ENCODE results near the gene MGST2. TPM values are rescaled to one million over a fixed set of nuclear protein-coding genes. Genes with fewer than 3 reads are reported as not detected.

MGST2 gene
- total RNA-seq (82.4 and 88.5 TPM in 2 replicates), polyA plus RNA-seq (97.9 and 108 TPM in 2 replicates)

DNA sequence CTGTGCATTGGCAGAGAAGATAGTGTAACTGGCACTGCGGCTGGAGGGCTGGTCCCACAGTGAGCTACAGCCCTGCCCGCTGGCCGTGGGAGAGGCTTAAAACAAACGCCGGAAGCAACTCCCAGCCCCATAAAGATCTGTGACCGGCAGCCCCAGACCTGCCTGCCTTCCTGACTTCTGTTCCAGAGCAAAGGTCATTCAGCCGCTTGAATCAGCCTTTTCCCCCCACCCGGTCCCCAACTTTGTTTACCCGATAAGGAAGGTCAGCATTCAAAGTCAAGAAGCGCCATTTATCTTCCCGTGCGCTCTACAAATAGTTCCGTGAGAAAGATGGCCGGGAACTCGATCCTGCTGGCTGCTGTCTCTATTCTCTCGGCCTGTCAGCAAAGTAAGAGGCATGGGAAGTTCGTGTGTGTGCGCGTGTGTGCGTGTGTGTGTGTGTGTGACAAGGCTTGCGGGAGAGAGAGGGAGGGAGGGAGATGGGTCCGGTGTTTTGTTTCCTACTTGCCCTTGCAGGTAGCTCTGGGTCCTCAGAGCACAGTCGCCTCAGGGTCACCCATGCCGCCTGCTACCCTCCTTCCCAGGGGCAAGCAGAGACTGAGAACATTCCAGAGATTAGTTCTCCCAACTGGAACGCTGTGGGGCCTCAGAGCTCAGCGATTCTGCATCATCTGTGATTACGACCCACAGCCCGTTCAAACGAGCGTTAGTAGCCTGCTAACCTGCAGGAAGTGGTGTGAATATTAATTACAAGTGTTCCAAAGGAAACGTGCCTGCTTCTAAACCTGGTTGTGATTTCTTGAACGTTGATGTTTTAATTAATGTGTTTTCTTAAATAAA is at the start of gene MGST2:
Gene MGST2, plus strand, starts transcription at position 130 of the 840 bp plus-strand sequence. Its CDS starts 201 bp downstream, at position 331.
- WGBS (ENCODE audit: low lambda C conversion rate, missing lambda C conversion rate) = 2% methylated on average over 32 of the region's 32 CpGs
- H3K4me2 ChIP-seq = peak within 1 kb of the TSS; percentile 74
- H3K36me3 ChIP-seq (replicated peaks; ENCODE audit: insufficient read depth, low read depth) = no peaks in the 10 kb centered on the region
- H3K79me2 ChIP-seq = peaks cover 38% of the 10 kb centered on the region
- H3K27me3 ChIP-seq = no peaks in the 10 kb centered on the region
- DNase-seq (ENCODE audit: low spot score) = peak; percentile 87
- H3K9me3 ChIP-seq (ENCODE audit: low read depth) = no peaks in the 10 kb centered on the region
- H3K4me1 ChIP-seq (ENCODE audit: insufficient read depth) = peaks cover 61% of the 10 kb centered on the region
- H2AFZ ChIP-seq = peak within 1 kb of the TSS; percentile 68
- H4K20me1 ChIP-seq (ENCODE audit: insufficient read depth, poor library complexity, severe bottlenecking) = no peaks in the 10 kb centered on the region
- TF ChIP-seq, protein P1, sequence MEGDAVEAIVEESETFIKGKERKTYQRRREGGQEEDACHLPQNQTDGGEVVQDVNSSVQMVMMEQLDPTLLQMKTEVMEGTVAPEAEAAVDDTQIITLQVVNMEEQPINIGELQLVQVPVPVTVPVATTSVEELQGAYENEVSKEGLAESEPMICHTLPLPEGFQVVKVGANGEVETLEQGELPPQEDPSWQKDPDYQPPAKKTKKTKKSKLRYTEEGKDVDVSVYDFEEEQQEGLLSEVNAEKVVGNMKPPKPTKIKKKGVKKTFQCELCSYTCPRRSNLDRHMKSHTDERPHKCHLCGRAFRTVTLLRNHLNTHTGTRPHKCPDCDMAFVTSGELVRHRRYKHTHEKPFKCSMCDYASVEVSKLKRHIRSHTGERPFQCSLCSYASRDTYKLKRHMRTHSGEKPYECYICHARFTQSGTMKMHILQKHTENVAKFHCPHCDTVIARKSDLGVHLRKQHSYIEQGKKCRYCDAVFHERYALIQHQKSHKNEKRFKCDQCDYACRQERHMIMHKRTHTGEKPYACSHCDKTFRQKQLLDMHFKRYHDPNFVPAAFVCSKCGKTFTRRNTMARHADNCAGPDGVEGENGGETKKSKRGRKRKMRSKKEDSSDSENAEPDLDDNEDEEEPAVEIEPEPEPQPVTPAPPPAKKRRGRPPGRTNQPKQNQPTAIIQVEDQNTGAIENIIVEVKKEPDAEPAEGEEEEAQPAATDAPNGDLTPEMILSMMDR (IDR thresholded peaks at IDR 0.05; ENCODE audit: poor library complexity) = no peak
- TF ChIP-seq EZH2phosphoT487 (IDR thresholded peaks at IDR 0.05; ENCODE audit: low read depth, severe bottlenecking, unreplicated experiment) = no peak
- TF ChIP-seq EZH2 (IDR thresholded peaks at IDR 0.05; ENCODE audit: borderline replicate concordance) = no peak
- peak within 1 kb of the TSS; percentile 38 for H3K4me3 ChIP-seq
- H3K27ac ChIP-seq = peak within 1 kb of the TSS; percentile 95
- no peaks in the 10 kb centered on the region for H3K9me2 ChIP-seq (replicated peaks; ENCODE audit: insufficient read depth)

DNA sequence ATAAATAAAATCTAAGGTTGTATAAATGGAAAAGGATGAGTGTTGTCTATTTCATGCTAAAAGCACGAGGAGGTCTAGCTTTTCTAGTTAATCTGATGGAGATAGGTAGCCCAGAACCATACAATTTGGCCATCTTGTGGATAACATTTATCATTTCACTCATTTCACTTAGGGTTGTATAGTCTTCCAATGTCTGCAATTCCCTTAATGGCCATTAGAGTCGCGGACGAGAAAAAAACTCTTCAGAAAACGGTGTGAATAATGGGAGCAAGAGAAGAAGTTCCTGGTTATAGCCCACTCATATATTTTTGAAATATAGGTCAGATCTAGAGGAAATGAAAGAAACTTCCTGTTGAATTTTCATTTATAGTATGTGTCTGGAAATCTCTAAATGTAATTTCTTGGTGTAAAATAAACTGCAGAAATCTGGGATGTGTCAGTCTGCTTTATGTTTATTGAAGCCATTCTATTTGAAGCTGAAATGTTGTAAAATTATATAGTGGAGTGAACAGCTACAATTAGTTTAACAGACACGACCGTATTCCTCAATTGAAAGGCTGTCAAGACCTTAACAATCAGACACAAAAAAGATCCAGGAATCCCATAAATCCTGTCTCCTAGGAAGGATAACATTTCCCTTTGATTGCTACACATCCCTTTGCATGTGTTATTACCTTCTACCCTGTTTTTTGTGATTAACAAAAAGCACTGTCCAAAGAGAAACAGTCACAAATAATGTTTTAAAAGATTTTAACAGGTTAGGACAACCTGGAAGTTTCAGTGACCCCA is 47.7 kb upstream of the MGST2 start:
- 37% methylated on average over 7 of the region's 7 CpGs for WGBS (ENCODE audit: low lambda C conversion rate, missing lambda C conversion rate)
- H3K4me3 ChIP-seq = no peak overlapping the region
- no peak overlapping the region for H2AFZ ChIP-seq

DNA sequence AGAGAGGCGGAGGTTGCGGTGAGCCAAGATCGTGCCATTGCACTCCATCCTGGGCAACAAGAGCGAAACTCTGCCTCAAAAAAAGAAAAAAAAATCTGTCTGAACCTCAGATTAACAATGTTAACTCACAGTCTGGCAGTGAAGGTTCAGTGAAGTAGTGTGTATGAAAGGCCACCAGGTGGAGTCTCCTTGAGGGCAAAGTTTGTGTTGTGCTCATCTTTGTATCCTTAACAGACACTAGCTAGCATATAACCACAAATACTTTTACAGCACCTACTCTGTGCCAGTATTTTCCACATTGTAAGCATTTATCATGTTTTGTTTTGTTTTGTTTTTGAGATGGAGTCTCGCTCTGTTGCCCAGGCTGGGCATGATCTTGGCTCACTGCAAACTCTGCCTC is 46.0 kb upstream of the MGST2 start:
- Histone ChIP-seq H3K27ac (no peak overlapping the region), H3K27me3 (no peaks in the 10 kb centered on the region), H3K36me3 (replicated peaks; ENCODE audit: insufficient read depth, low read depth) (no peaks in the 10 kb centered on the region), H3K9me2 (replicated peaks; ENCODE audit: insufficient read depth) (no peaks in the 10 kb centered on the region), H3K9me3 (ENCODE audit: low read depth) (no peaks in the 10 kb centered on the region), H2AFZ (no peak overlapping the region), H4K20me1 (ENCODE audit: insufficient read depth, poor library complexity, severe bottlenecking) (no peaks in the 10 kb centered on the region), H3K4me1 (ENCODE audit: insufficient read depth) (no peaks in the 10 kb centered on the region), H3K79me2 (no peaks in the 10 kb centered on the region), H3K4me3 (no peak overlapping the region), H3K4me2 (no peak overlapping the region)
- DNase-seq (ENCODE audit: low spot score) = peak; percentile 54
- WGBS (ENCODE audit: low lambda C conversion rate, missing lambda C conversion rate) = 97% methylated on average over 5 of the region's 5 CpGs
- TF ChIP-seq EZH2 (IDR thresholded peaks at IDR 0.05; ENCODE audit: borderline replicate concordance) = no peak
- TF ChIP-seq, protein P1 (IDR thresholded peaks at IDR 0.05; ENCODE audit: poor library complexity) = peak; percentile 42
- no peak for TF ChIP-seq EZH2phosphoT487 (IDR thresholded peaks at IDR 0.05; ENCODE audit: low read depth, severe bottlenecking, unreplicated experiment)

More for the DNA sequence above, 47.7 kb upstream of the MGST2 start:
- H3K9me3 ChIP-seq (ENCODE audit: low read depth) = no peaks in the 10 kb centered on the region
- H3K27ac ChIP-seq = no peak overlapping the region
- H3K27me3 ChIP-seq = no peaks in the 10 kb centered on the region
- H3K9me2 ChIP-seq (replicated peaks; ENCODE audit: insufficient read depth) = no peaks in the 10 kb centered on the region
- no peaks in the 10 kb centered on the region for H3K36me3 ChIP-seq (replicated peaks; ENCODE audit: insufficient read depth, low read depth)
- H4K20me1 ChIP-seq (ENCODE audit: insufficient read depth, poor library complexity, severe bottlenecking) = no peaks in the 10 kb centered on the region
- TF ChIP-seq, protein P1 (IDR thresholded peaks at IDR 0.05; ENCODE audit: poor library complexity) = peak; percentile 27
- TF ChIP-seq EZH2phosphoT487 (IDR thresholded peaks at IDR 0.05; ENCODE audit: low read depth, severe bottlenecking, unreplicated experiment) (no peak), EZH2 (IDR thresholded peaks at IDR 0.05; ENCODE audit: borderline replicate concordance) (no peak)
- no peak for DNase-seq (ENCODE audit: low spot score)
- no peak overlapping the region for H3K4me2 ChIP-seq
- no peaks in the 10 kb centered on the region for H3K79me2 ChIP-seq
- no peaks in the 10 kb centered on the region for H3K4me1 ChIP-seq (ENCODE audit: insufficient read depth)

Data from hepatocyte (in vitro differentiated cells).